ENCODE measurements around the gene ADD2.

GRCh38 chr2:70656421-70657010, 111.5 kb downstream of the ADD2 start:
- TF ChIP-seq CTCF (IDR thresholded peaks at IDR 0.05; ENCODE audit: low read depth, low read length, missing input control) (no peak), YY1 (IDR thresholded peaks at IDR 0.05) (no peak), MAX (IDR thresholded peaks at IDR 0.05) (no peak), ATF3 (IDR thresholded peaks at IDR 0.05) (no peak), FOXA1 (IDR thresholded peaks at IDR 0.05) (no peak), REST (IDR thresholded peaks at IDR 0.05) (no peak), JUND (IDR thresholded peaks at IDR 0.05) (no peak)

Data from liver (tissue), 3 donors.